Epithelial cell of prostate (primary cell): ENCODE results near the gene REEP3.
A peak's percentile ranks its signal among the peaks of the same experiment; 100 is the strongest.
"Not testable (repeated sequence)": the region's sequence is repeated elsewhere in the genome, so short reads cannot be mapped to it uniquely, and the experiment has no call there.

Source experiments
- DNase-seq: peaks from one replicate; pipeline ENCODE4 v3.0.0-alpha.2; 2011; ENCODE audit warnings: low read depth, low spot score
- H3K27ac ChIP-seq: fragments of 450-650 bp; 2 replicates; pipeline ENCODE4 v1.5.1; 2017; ENCODE audit warnings: mild to moderate bottlenecking

Gene REEP3

DNA sequence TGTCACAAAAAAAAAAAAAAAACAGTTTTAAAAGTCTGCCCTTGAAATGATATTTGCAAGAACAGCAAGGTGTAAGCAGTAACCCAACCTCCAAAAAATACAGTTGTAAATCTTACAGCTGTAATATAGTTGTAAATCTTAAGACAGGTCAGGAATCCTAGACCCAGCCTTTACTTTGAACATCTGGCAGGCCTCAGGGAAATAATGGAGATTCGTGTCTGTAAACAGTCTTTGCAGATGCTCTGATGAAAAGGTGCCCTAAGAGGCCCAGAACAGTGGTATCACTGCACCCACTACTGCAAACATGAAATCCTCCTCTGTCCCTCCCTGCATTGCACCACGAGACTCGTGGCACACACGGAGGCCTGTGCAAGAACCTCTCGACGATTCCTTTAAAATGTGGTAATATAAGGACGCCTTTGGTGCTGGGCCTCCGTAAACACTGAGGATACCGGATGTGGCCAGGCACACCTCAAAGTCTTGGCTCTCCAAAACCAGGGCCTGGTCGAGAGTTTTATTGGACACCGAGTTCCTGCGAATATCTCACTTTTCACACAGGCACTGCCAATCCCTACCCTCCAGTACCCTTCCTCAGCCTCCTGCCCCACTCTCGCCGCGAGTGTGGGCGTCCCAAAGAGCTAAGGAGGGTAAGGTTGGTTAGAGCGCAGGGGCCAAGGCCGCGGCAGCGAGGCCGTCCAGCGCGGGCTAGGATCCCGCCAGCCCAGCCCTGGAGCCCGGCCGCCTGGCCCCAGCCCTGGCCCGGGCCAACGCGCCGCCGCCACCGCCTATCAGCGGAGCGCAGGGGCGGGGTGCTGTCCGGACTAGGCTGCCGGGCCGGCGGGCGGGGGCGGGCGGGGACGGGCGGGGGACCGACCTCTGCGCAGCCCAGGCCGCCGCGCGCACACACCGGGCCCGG lies at the start of gene REEP3:
Gene REEP3, plus strand, starts transcription at position 902 of the 916 bp plus-strand sequence. CDS start 145 bp downstream, outside the sequence.
- H3K27ac ChIP-seq: peak within 1 kb of the TSS; percentile 97
- DNase-seq: peak; percentile 36

DNA sequence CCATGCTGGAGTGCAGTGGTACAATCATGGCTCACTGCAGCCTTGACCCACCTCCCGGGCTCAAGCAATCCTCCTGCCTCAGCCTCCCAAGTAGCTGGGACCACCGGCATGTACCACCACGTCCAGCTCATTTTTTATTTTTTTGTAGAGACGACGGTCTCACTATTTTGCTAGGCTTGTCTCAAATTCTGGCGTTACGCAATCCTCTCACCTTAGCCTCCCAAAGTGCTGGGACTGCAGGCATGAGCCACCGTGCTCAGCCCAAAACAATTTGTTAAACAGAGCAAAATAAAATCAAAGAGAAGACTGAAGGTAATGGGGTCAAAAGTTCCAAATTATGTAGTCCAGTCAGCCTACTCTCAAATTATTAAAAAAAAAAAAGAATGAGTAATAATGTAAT lies 46.7 kb upstream of the REEP3 start:
- DNase-seq: no peak
- no peak overlapping the region for H3K27ac ChIP-seq

- no peak for DNase-seq
- no peak overlapping the region for H3K27ac ChIP-seq
Measured at GRCh38 chr10:63477927-63478326, 43.3 kb upstream of the REEP3 start.

DNA sequence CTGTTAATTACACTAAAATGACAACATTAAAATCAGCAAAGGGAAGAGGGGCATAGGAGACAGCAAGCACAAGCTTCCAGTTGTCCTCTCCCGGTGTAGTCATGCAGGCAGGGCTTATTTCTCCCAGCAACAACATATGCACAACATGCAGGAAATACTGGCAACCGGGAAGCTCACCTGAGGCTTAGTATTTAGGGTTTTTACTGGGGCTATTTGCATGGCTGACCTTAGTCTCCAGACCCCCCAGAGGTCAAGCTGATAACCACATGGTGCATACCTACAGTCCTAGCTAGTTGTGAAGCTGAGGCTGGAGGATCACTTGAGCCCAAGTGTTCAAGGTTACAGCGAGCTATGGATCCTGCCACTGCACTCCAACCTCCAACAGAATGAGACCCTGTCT lies 42.6 kb upstream of the REEP3 start:
- H3K27ac ChIP-seq: no peak overlapping the region
- DNase-seq: no peak

DNA sequence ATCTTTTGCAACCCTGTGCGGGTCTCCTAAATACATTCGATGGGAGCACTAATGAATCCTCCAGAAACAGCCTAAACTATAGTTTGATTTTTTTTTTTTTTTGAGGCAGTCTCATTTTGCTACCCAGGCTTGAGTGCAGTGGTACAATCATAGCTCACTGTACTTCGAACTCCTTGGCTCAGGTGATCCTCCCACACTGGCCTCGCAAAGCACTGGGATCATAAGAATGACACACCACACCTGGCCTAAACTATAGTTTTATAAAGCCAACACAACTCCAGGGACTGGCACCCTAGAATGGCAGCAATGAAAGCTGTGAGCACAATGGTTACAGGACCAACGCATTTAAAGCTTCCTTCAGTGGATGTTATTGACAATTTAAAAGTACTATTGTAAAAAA lies 41.0 kb upstream of the REEP3 start:
- no peak overlapping the region for H3K27ac ChIP-seq
- DNase-seq: no peak

DNA sequence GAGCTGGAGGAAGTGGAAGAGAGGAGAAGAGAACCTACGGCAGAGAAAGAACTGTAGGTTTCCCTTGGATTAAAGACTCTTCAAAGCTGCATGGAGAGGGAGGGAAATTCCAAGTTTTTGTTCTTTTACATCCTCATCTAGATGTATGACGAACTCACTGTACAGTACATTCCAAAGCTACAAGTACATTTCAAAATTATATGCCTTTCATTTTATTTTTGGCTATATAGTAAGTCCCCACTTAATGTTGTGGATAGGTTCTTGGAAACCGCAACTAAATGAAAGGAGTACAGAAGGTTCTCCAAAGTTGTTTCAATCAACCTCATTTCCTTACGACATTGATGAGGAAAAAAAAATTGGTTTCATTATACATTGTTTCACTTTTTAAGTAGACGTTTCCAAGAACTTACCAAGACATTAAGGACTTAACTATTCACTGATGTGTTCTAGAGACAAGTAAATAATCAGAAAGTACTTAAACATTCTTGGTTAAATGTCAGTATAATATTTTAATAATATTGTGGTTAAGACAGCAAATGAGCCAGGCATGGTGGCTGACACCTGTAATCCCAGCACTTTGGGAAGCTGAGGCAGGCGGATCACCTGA lies 39.3 kb upstream of the REEP3 start:
- DNase-seq: no peak

GRCh38 chr10:63483983-63484382 lies 37.2 kb upstream of the REEP3 start:
- no peak overlapping the region for H3K27ac ChIP-seq
- no peak for DNase-seq

More for the DNA sequence above, 39.3 kb upstream of the REEP3 start:
- H3K27ac ChIP-seq: no peak overlapping the region

- no peak overlapping the region for H3K27ac ChIP-seq
- no peak for DNase-seq
Measured at GRCh38 chr10:63487990-63488389, 33.2 kb upstream of the REEP3 start.

GRCh38 chr10:63489838-63490237 lies 31.4 kb upstream of the REEP3 start:
- no peak overlapping the region for H3K27ac ChIP-seq
- no peak for DNase-seq

GRCh38 chr10:63491588-63492316 lies 29.4 kb upstream of the REEP3 start:
- H3K27ac ChIP-seq: peak overlapping the region; percentile 30
- DNase-seq: peak; percentile 14

DNA sequence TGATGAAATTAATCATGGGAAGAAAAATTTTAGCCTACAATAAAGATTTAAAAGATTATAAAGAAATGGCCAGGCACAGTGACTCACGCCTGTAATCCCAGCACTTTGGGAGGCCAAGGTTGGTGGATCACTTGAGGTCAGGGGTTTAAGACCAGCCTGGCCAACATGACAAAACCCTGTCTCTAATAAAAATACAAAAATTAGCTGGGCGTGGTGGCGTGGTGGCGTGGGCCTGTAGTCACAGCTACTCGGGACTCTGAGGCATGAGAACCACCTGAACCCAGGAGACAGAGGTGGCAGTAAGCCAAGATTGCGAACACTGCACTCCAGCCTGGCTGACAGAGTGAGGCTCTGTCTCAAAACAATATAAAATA lies 28.9 kb upstream of the REEP3 start:
- H3K27ac ChIP-seq: peak overlapping the region; percentile 30
- DNase-seq: not testable (repeated sequence)

DNA sequence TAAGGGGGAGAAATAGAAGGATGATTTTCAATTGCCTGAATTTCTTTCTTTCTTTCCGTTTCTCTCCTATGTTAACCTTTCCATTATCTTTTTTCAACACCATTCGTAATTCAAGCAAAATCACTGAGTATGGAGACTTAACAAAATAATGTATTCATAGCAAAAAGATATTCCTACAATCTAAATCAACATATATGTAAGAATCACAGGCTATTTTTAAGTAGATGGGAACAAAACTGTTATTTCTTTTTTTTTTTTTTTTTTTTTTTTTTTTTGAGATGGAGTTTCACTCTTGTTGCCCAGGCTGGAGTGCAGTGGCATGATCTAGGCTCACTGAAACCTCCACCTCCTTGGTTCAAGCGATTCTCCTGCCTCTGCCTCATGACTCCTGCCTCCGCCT lies 28.2 kb upstream of the REEP3 start:
- DNase-seq: no peak
- no peak overlapping the region for H3K27ac ChIP-seq

DNA sequence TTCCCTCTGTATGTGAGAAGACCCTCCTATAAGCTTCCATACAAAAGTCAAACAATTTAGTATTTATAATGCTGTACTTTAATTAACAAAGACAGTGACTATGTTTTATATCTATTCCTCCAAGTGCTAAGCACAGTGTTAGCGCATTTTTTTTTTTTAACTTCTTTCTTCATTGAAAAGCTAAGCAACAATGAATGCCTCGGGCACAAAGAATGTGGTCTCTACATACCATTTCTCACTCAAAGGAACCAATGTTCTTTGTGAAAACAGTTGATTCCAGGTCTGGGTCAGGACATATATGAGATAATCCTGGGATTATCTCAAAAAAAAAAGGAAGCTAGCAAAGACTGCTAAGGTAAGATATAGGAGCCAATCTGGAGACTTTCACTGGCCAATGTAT lies 26.2 kb upstream of the REEP3 start:
- no peak for DNase-seq
- H3K27ac ChIP-seq: no peak overlapping the region

DNA sequence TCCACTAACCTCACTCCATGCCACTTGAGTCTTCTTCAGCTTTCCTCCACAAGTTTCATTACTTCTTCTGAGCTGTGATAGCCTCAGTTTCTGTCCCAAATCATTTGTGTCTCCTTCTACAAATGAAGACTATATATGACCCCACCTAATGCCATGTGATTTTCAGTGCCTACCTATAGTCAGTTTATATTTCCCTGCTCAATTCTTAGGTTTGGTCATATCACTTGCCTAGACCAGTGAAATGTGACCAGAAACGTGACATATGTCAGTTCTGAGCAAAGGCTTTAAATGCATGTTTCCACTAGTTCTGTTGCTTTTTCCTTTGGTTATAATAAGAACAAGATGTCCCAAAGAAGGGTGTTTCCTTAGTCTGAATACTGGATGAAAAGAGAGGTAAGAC lies 24.6 kb upstream of the REEP3 start:
- H3K27ac ChIP-seq: no peak overlapping the region
- no peak for DNase-seq

DNA sequence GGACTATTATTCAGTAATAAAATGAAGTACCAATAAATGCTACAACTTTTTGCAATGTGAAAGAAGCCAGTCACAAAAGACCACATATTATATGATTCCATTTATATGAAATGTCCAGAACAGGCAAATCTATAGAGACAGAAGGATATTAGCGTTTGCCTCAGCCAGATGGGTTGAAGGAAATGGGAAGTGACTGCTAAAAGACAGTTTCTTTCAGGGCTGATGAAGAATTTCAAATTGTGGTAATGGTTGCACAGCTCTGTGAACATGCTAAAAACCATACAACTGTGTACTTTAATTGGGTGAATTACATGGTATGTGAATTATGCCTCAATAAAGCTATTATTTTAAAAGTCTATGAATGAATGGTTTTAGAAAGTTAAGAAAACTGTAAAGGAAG lies 23.9 kb upstream of the REEP3 start:
- no peak overlapping the region for H3K27ac ChIP-seq
- DNase-seq: no peak

- no peak overlapping the region for H3K27ac ChIP-seq
- no peak for DNase-seq
Measured at GRCh38 chr10:63498665-63499064, 22.5 kb upstream of the REEP3 start.

DNA sequence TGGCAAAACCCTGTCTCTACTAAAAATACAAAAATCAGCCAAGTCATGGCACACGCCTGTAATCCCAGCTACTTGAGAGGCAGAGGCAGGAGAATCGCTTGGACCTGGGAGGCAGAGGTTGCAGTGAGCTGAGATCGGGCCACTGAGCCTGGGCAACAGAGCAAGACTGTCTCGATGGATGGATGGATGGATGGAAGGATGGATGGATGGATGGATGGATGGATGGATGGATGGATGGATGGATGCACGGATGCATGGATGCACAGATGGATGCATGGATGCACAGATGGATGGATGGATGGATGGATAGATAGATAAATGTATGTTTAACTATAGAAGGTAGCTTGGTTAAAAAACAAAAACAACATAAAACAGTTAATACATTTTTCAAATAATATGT lies 20.6 kb upstream of the REEP3 start:
- not testable (repeated sequence) for H3K27ac ChIP-seq, DNase-seq

GRCh38 chr10:63501954-63502353 lies 19.2 kb upstream of the REEP3 start:
- DNase-seq: no peak
- no peak overlapping the region for H3K27ac ChIP-seq

- peak overlapping the region; percentile 63 for H3K27ac ChIP-seq
- DNase-seq: no peak
Measured at GRCh38 chr10:63502832-63503231, 18.4 kb upstream of the REEP3 start.

DNA sequence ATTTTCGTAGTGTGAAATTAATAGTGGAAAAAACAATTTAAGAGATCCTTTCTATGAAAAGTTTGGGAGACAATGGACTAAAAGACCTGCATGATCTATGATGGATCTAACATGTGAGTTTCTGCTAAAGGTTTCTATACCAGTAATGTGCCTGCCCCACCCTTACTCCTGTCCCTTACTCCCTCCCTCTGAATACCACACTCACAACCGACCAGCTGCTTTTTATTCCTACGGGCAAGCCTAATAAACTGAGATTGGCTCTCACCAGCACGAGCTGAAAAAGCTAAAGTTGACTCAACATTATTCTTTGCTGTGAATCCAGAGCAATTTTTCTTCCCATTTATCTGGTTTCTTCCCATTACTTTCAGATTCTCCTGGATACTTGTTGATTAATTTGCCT lies 17.8 kb upstream of the REEP3 start:
- DNase-seq: no peak

More for the DNA sequence above, 17.8 kb upstream of the REEP3 start:
- peak overlapping the region; percentile 63 for H3K27ac ChIP-seq
